ENCODE measurements around the gene IGSF21.

- no peak for TF ChIP-seq CTCF (IDR thresholded peaks at IDR 0.05; ENCODE audit: low read depth, low read length, missing input control)
- no peak for TF ChIP-seq MAX (IDR thresholded peaks at IDR 0.05)
These were observed 306.1 kb downstream of the IGSF21 start for GRCh38 chr1:18413541-18414305.

Measured in liver (tissue), 2 donors.